ENCODE data around the gene LEPROT. TPM values are rescaled to one million over a fixed set of nuclear protein-coding genes. Genes with fewer than 3 reads are reported as not detected.

The LEPROT gene
- total and polyA plus RNA-seq, 10 of the 15 experiments (the other 5 are each of a cell fraction or from before 2014, with no cell fraction given), result 14.9 to 38.1 (median 17.4) TPM

- FAIRE-seq, result no peak
- ATAC-seq, result no peak
- BruUV-seq (replicated peaks), result no TSS peak
- no peaks in the 10 kb centered on the region for H4K20me1 ChIP-seq (ENCODE audit: control insufficient read depth, insufficient read depth)
- RAD21 ChIA-PET (ENCODE audit: unreplicated experiment), result no interaction called here
- 96% methylated on average over 2 of the region's 2 CpGs for WGBS (ENCODE audit: insufficient coverage, insufficient replicate concordance, low lambda C conversion rate, missing lambda C conversion rate)
- SMC1A ChIA-PET (ENCODE audit: uncharacterized antibody, unreplicated experiment), result interaction anchor here (0.9 kb wide), 2 partner anchors 200 to 255 kb away, joined by 3 to 4 read pairs; no protein-coding TSS in a partner anchor
- no peaks in the 10 kb centered on the region for H3K9me3 ChIP-seq (replicated peaks; ENCODE audit: control insufficient read depth, insufficient read depth, low read length)
- H3K4me1 ChIP-seq (ENCODE audit: control insufficient read depth, insufficient read depth, low read length), result no peaks in the 10 kb centered on the region
- no peak overlapping the region for H3K4me3 ChIP-seq
- H3K27ac ChIP-seq (ENCODE audit: control insufficient read depth, insufficient read depth), result no peak overlapping the region
- H3K27me3 ChIP-seq (replicated peaks in 1 of 2; ENCODE audit: control insufficient read depth in 2 of 2, insufficient read depth in 2 of 2, low read length in 1 of 2), result no peaks in the 10 kb centered on the region
- no peak overlapping the region for H3K9ac ChIP-seq (ENCODE audit: control insufficient read depth, insufficient read depth, low read length)
- H2AFZ ChIP-seq (ENCODE audit: control insufficient read depth, low read depth, low read length), result no peak overlapping the region
- H3K79me2 ChIP-seq (ENCODE audit: control insufficient read depth, insufficient read depth, low read length), result no peaks in the 10 kb centered on the region
- CTCF ChIA-PET, result interaction anchor here (0.6 to 1.5 kb wide), 4 partner anchors 10 to 23 kb away, joined by 3 to 4 read pairs (median 3); partner anchors contain the start of genes LEPR and LEPROT
- no peak for DNase-seq (ENCODE audit: low read depth, low spot score)
- POLR2A ChIA-PET, result interaction anchor here (1.1 kb wide), 1 partner anchor 9 kb away, joined by 3 read pairs; no protein-coding TSS in a partner anchor
- peaks cover 0 to 11% of the 10 kb centered on the region in 2 experiments; a peak in 2 of 4 replicates for H3K36me3 ChIP-seq (ENCODE audit: control insufficient read depth in 2 of 2, insufficient read depth in 2 of 2, low read length in 1 of 2)
- intact Hi-C loops (cut with micrococcal nuclease; ENCODE audit: unreplicated experiment) (loop anchor here (10.0 kb wide), 1 partner anchor 201 kb away; no protein-coding TSS in a partner anchor), in situ Hi-C loops (cut with MboI) (no loop called here)
- H3K4me2 ChIP-seq (ENCODE audit: control insufficient read depth, insufficient read depth), result no peak overlapping the region
- TF ChIP-seq NKRF (conservative IDR thresholded peaks at IDR 0.05) (no peak), RELA (IDR thresholded peaks at IDR 0.05; ENCODE audit: borderline replicate concordance, partially characterized antibody) (no peak), IRF4 (IDR thresholded peaks at IDR 0.05; ENCODE audit: low read depth, low read length) (no peak), PBX3 (IDR thresholded peaks at IDR 0.05; ENCODE audit: insufficient replicate concordance, low read depth, low read length) (no peak), ATF7 (IDR thresholded peaks at IDR 0.05; ENCODE audit: low read depth) (no peak), RAD51 (IDR thresholded peaks at IDR 0.05) (no peak), ZNF622 (IDR thresholded peaks at IDR 0.05) (no peak), CUX1 (IDR thresholded peaks at IDR 0.05; ENCODE audit: insufficient replicate concordance, low read depth, low read length) (no peak), NFIC (IDR thresholded peaks at IDR 0.05; ENCODE audit: low read depth, low read length) (no peak), YBX1 (IDR thresholded peaks at IDR 0.05) (no peak), ESRRA (IDR thresholded peaks at IDR 0.05; ENCODE audit: low read length) (no peak), POLR2AphosphoS5 (IDR thresholded peaks at IDR 0.05; ENCODE audit: low read length) (no peak), HCFC1 (IDR thresholded peaks at IDR 0.05; ENCODE audit: low read length) (no peak), TARDBP (IDR thresholded peaks at IDR 0.05; ENCODE audit: borderline replicate concordance) (no peak), KDM1A (IDR thresholded peaks at IDR 0.05; ENCODE audit: borderline replicate concordance) (no peak)
- TF ChIP-seq, protein P1, sequence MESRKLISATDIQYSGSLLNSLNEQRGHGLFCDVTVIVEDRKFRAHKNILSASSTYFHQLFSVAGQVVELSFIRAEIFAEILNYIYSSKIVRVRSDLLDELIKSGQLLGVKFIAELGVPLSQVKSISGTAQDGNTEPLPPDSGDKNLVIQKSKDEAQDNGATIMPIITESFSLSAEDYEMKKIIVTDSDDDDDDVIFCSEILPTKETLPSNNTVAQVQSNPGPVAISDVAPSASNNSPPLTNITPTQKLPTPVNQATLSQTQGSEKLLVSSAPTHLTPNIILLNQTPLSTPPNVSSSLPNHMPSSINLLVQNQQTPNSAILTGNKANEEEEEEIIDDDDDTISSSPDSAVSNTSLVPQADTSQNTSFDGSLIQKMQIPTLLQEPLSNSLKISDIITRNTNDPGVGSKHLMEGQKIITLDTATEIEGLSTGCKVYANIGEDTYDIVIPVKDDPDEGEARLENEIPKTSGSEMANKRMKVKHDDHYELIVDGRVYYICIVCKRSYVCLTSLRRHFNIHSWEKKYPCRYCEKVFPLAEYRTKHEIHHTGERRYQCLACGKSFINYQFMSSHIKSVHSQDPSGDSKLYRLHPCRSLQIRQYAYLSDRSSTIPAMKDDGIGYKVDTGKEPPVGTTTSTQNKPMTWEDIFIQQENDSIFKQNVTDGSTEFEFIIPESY (IDR thresholded peaks at IDR 0.05), result no peak
Observed at GRCh38 chr1:65435987-65436386, 15.5 kb downstream of the LEPROT start.
